GM20431 (cell line): ENCODE measurements around the gene EPRS1.
"Not testable (repeated sequence)": the region's sequence is repeated elsewhere in the genome, so short reads cannot be mapped to it uniquely, and the experiment has no call there.

Experiments
- in situ Hi-C: fragments of 300-500 bp; cut with MseI, MboI; formaldehyde crosslinking; loops from one replicate; pipeline ENCODE4 v1.15.0; 2020; ENCODE audit warnings: low sequenced_read_pairs; ENCODE audit not compliant: unreplicated experiment

The EPRS1 gene

DNA sequence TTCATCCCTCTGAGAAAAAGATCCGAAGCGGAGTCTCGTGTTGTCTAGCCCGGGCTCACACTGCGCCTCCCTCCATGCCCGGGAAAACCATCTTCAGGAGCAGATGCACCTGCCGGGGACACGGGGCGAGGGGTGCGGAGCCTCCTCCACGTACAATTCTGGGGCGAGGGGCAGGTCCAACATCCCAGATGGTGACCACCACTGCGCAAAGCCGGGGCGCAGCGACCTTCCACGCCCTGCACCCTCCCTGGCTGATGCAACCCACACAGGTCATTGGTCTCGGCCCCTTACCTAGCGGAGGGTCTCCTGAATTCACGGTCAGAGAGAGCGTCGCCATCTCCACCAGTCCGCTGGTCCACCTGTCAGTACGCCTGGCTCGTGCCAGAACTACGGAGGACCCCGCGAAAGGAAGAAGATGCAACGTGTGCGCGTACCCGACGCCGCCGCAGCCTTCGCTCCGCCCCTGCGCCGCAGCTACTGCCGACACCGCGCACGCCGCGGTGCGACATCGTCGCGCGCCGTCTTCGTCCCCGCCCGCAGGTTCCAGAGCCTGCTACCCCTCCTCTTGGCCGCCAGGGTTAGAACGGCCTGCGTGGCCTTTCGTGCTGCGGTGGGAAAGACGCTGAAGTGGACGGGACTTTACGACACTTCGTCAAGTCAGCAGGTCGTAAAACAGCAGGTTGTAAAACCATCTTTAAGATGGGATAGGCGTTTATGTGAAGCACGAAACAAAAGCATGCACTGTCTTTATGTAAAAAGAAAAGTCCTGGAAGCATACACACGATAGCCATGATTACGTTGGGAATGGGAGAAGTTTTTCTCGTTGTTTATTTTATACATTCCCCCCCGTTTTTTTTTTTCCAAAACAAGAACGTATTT, at the start of gene EPRS1:
TSS of gene EPRS1 (minus strand) at position 454 of the 879 bp plus-strand sequence. CDS start at position 337, 117 bp downstream.
- in situ Hi-C loops = no loop called here

DNA sequence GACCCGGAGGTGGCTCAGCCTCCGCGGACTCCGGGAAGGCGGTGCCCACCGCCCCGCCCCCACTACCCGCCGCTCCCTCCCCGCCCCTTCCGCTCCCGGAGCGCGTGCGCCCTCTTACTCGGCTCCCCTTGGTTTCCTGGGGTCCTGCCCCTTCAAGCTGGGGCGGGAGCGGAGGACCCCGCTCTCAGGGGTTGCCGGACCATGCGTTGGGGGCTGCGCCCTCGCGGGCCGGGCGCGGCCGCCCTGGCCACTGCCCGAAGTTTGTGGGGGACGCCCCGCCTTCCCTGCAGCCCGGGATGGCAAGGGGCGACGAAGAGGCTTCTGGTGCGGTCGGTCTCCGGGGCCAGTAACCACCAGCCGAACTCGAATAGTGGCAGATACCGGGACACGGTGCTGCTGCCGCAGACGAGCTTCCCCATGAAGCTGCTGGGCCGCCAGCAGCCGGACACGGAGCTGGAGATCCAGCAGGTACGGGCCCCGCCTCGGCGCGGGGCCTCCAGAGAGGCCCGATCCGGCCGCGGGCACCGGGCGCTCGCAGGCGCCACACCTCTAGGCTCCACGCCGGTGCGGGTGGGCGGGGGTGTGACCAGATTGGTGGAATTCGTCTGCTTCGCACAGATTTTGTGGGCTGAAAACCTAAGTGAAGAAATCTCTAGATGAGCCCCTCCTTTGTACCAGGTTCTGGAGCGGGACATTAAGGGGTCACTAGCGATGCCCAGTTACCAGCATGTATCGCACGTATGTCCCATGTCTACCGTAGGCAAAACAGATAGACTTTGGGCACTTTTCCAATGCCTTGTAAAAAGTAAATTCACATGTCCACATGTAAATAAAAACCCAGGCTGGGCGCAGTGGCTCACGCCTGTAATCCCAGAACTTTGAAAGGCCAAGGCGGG, 48.0 kb upstream of the EPRS1 start, which contains the start of gene IARS2:
TSS of gene IARS2 (plus strand) at position 117 of the 896 bp plus-strand sequence. CDS start at position 202, 85 bp downstream.
- in situ Hi-C loops = no loop called here

DNA sequence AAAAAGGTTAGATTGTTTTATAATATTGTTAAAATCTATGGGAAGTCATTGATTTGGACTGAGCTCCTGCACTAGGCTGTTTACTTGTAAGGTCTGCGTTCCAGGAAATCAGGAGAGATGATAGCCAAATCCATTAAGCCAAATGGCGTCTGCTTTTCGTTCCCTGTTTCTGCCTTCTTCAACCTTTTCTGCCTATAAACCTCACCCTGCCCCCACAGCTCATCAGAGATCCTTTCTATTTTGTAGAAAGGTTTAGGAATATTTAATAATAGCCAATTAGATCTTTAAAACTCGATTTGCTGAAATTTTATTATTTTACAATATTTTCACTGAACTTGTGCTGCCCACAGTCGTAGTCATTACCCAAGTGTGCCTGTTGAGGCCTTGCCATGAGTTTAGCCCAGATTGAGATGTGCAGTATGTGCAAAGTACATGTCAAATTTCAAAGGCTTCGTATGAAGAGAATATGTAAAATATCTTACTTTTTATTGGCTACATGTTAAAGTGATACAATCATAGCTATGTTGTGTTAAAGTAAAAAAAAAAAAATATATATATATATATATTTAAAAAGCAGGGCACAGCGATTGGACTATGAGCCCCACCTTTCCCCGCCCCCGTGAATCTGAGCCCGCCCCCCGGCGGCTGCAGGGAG, 47.2 kb upstream of the EPRS1 start:
- in situ Hi-C loops = no loop called here

DNA sequence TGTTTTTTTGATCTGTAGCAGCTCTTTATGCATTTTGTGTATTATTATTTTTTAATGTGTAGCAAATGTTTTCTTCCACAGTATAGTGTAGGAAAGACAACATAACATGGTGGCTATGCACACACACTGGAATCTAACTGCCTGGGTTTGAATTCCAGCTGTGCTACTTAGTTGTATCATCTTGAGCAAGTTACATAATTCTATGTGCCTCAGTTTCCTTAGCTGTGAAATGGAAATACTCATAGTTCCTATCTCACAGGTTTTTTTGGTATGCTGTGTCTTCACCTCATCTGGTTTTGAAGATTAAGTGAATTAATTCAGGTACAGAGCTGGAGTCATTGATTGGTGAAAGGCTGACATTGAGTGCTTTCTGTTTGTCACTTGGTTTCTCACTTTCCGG, 46.4 kb upstream of the EPRS1 start:
- in situ Hi-C loops = no loop called here

DNA sequence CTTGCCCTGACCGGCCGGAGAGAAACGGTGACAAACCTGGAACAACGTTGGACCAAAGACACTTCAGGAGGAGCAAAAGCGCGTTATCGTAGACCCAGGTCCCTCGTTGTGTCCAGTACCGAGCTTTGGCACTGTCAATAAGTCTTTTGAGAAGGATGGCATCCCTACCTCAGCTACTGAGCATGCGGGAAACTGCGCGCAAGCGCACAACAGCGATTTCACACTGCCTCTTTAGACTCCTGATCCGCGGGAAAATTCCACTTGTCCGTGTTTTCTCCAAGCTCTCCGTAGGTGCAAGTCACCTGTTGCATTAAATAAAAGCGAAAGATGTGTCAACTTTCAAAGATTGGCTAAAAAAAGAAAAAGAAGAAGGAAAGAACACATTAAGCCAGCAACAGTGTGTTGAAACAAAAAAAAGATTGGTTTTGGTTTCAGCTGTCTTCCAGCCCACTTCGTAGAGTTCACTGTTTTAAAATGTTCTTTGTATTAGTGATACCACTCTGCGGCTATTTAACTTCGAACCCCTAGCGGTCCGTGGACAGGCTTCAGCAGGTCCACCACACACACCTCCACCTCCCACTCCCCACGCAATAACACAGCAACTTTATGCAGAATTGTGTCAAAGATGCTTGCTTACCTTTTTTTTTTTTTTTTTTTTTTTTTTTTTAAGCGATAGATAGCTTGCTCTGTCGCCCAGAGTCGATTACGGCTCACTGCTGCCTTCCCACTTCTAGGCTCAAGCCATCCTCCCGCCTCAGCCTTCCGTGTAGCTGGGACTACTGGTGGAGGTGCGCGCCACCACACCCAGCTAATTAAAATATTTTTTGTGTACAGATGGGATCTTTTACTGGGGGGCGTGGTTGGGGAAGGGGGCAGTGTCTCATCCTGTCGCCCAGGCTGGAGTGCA, 43.6 kb upstream of the EPRS1 start, which contains the start of gene BPNT1:
TSS of gene BPNT1 (minus strand) at position 139 of the 907 bp plus-strand sequence. CDS start 9,942 bp downstream, outside the sequence.
- in situ Hi-C loops = no loop called here

DNA sequence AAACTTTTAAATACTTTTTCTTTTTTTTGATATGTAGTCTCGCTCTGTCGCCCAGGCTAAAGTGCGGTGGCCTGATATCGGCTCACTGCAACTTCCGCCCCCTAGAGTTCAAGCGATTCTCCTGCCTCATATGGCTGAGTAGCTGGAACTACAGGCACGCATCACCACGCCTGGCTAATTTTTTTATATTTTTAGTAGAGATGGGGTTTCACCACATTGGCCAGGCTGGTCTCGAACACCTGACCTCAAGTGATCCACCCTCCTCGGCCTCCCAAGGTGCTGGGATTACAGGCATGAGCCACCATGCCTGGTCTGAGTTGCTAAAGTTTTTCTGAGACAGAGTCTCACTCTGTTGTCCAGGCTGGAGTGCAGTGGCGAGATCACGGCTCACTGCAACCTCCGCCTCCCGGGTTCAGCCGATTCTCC, 40.0 kb upstream of the EPRS1 start:
- in situ Hi-C loops = not testable (repeated sequence)

DNA sequence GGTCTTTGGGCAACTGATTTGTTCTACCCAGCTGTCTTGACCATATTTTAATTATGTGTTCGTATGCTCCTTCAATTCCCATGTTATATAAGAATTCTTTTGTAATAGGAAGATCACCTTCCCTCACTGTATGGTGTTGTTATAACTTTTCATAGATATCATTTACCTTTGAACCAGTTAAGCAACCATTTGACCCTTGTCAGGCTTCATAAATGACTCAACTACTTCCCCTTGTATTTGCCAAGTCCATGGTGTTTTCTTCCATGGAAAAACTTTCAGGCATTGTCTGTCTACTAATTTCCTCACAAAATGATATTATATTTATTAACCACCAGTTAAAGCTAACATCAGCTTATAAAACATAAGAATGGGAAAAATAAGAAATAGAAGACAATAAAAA, 38.2 kb upstream of the EPRS1 start:
- in situ Hi-C loops = no loop called here

DNA sequence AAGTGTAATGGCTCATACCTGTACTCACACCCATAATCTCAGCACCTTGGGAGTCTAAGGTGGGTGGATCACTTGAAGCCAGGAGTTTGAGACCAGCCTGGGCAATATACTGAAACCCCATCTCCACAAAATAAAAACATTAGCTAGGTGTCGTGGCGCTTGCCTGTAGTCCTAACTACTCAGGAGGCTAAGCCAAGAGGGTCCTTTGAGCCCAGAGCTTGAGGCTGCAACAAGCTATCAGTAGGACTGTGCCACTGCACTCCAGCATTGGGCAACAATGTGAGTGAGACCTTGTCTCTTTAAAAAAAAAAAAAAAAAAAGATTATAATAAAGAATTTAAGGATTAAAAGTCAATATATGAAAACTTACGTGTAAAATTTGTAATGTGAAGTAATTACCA, 31.6 kb upstream of the EPRS1 start:
- in situ Hi-C loops = no loop called here

DNA sequence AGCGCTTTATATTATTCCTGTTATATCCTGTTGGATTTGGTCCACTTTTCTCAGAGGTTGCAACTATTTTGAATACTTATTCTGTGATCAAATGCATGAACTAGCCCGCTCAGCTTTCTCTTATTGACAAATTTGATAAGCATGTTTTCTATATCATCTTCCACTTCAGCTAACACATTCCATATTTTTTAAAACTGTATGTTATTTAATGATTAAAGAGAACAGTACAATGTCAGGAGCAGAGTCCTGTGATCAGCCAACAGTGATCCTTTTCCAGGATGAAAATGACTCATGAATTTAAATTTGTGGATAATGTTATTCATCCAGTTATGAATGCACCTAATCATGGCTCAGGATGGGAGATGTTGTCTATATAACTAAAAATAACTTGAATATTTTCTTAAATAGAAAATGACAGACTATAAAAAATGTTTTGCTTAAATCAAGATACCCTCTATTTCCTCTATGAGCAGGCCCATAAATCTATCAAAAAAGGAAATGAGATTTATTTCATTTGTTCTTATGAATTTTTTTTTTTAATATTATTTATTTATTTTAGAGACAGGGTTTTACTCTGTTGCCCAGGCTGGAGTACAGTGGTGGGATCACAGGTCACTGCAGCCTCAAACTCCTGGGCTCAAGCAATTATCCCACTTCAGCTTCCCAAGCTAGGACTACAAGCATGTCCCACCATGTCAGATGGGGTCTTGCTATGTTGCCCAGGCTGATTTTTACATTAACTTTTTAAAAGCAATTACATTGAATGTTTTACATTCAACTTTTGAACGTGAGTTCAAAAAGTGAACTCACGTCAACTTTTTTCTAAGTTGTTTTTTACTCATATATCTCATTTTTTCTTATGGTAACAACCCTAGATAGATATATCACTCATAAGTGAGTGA, 30.8 kb upstream of the EPRS1 start:
- in situ Hi-C loops = no loop called here

DNA sequence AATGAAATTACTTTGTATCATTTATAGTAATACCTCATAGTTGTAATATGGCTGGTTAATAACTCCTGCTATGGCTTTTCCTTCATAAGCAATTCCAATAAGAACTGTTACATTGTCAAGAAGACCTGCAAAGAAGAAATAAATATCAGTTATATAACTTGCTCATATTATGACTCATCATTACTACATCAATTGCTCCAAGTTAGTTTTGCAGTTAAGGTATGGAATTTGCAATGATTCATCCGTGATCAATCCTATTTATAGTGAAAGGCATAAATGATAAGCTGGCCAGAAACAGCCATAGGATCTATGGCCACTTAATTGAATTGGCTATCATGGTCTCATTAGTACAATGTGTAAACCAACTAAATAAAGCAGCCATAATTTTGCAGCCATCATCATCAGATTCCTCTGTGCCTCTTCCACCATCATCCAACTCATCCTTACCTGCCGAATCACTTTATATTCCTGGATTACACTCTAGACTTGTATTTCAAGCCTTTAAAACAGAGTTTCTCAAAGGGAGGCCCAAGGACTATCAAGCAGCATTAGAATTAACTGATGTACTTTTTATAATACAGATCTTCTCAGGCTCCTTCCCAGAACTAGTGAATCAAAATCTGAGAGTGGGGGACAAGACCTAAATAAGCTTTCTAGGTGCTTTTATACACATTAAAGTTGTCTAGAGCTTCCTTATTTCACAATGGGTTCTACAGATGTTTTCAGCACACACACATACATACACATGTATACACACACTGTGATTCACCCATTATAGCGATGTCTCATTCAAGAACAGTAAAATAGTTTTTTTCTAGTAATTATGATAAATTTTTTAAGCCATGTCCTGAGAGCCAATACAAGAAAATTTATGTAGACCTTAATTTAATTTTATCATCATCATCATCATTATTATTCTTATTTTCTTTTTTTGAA, 21.2 kb upstream of the EPRS1 start:
- in situ Hi-C loops = no loop called here

DNA sequence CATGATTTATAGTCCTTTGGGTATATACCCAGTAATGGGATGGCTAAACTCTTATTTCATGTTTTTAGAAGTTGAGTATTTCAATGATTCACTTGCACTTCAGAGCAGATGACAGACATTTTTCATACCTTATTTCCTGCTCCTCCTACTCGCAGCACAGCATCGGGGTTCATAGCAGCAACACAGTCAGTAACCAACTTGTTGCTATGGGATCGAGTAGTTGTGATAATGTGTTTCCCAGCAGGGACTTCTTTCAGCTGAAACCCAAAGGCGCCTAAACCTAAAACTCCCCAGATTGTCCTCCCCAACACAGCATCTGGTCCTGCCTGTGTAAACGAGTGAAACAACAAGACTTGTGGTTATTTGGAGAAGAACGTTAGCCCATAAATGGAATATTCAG, 16.3 kb upstream of the EPRS1 start:
- in situ Hi-C loops = no loop called here

DNA sequence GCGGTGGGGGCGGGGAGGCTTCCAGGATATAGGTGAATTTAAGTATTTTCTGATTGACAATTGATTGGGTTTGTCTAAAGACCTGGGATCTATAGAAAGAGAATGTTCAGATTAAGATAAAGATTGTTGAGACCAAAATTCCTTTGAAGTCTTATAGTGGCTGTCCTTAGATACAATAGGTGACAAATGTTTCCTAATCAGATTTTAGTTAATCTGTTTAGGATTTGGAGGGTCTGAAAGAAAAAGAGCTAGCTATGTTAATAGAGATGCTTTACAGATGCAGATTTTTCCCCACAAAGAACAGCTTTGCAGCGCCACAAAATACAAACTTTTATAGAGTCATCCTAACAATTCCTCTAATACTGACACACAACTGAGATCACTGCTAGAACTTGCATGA, 14.6 kb upstream of the EPRS1 start:
- in situ Hi-C loops = no loop called here

DNA sequence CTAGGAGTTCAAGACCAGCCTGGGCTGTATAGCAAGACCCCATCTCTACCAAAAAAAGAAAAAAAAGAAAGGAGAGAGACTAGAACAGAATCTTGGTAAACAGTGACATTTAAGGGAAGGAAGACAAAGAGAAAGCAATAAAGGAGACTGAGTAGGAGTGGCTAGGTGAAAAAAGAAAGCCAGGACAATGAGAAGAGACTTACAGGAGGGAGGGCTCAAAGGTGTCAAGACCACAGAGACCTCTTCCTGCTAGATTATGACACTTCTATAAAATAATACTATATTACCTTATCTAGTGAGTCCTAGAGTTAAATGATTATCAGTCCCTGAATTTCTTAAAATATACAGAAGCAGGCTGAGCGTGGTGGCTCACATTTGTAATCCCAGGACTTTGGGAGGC, 10.1 kb upstream of the EPRS1 start:
- in situ Hi-C loops = no loop called here

DNA sequence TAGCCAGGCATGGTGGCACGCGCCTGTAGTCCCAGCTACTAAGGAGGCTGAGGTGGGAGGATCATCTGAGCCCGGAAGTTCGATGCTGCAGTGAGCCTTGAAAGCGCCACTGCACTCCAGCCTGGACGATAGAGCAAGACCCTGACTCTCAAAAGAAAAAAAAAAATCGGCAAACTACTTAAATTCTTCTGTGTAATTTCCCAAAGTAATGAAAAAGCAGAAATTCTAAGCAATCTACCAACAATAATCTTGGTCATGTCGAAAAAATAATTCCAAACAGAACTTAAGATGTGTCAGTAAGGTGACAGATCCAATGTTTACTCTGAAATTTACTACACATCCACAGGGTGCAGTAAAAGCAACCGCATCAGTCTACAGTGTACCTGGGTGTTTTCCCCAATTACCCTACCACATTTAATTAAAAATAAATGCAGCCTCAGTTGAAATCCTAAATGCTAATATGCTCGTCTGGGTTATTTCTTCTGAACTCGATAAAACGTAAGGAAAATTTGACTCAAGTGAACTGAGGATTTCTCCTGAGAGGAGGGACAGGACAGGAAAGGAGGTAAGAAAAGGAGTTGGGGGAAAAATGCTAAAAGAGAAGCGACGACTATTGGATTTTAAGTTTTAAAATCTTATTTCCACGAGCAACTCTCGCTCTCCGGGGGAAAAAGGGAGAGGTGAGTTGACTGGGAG, 801 bp downstream of the EPRS1 start:
- in situ Hi-C loops = no loop called here

DNA sequence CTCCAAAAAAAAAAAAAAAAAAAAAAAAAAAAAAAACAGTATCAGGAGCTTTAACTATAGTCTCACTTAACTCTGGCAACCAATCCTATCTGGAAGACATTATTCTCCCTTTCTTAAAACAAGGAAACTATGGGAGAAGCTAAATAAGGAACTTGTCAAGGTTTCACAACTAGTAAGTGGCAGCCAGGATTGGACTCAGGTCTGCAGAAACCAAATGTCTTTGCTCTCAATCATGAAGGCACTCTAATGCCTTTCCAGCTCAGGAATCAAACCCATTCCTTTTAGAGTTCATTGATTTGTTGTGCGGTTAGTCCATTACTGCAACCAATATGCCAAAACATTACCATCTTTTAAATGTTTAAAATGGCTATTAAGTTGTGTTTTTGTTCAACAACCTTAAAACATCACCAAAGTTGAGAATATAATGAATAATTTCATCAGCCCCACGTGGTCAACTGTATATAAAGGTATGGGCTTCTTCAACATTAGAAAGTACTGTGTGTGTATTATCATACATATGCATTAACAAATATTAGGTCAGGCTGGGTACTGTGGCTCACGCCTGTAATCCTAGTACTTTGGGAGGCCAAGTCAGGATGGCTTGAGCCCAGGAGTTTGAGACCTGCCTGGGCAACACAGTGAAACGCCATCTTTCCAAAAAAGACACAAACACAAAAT, 1.5 kb downstream of the EPRS1 start:
- in situ Hi-C loops = no loop called here

DNA sequence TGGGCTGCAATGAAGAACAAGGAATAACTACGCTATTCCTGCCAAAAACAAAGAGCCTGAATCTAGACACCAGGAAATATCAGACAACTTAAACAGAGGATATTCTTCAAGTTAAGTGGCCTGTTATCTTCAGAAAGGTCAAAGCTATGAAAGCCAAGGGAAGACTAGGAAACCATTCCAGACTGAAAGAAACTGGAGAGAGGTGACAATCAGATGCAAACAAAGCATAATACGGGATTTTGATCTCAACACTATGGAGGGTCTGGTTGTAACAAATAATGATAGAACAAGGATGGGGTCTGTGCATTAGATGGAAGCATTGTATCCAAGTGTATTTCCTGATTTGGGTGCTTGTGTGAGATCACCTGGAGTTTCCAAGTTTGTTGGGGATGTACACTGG, 2.7 kb downstream of the EPRS1 start:
- in situ Hi-C loops = no loop called here
